AG08395 (cell line): ENCODE measurements around the gene ABLIM2.

Source experiments
- DNase-seq: peaks from one replicate; pipeline ENCODE4 v3.0.0; 2012; ENCODE audit warnings: mixed read lengths, low spot score

The ABLIM2 gene

GRCh38 chr4:7981738-7982394 is 176.7 kb downstream of the ABLIM2 start:
- DNase-seq: no peak

DNA sequence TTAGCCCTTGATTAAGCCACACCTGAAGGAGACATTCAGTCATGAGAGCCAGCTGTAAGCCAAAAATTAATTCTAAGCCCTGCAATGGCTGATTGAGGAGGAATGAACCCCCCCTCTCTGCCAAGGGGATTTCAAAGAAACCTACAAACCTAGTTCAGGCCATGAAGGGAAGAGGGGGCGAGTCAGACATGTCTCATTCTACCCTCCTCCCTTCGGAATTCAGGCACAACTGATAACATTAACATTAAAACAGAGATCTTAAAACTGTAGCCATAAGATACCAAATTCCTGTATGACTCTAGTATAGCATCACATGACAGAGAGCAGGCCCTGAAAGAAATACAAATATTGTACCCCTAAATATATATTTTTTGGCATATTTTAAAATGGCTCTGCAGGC is 178.6 kb downstream of the ABLIM2 start:
- DNase-seq: no peak

DNA sequence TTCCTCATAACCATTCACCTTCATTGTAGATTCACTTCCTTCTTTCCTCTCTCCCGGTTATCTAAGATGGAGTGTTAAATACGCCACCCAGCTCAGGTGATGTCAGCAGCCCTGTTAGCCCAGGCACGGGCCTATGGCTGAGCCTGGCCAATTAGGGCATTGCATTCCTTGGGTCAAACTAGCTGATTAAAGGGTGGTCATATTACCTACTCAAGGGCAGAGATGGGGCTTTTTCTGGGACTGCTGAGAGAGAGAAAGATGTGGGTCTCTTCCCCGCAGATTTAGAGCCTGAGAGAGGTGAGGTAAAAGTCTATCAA is 179.0 kb downstream of the ABLIM2 start:
- no peak for DNase-seq

DNA sequence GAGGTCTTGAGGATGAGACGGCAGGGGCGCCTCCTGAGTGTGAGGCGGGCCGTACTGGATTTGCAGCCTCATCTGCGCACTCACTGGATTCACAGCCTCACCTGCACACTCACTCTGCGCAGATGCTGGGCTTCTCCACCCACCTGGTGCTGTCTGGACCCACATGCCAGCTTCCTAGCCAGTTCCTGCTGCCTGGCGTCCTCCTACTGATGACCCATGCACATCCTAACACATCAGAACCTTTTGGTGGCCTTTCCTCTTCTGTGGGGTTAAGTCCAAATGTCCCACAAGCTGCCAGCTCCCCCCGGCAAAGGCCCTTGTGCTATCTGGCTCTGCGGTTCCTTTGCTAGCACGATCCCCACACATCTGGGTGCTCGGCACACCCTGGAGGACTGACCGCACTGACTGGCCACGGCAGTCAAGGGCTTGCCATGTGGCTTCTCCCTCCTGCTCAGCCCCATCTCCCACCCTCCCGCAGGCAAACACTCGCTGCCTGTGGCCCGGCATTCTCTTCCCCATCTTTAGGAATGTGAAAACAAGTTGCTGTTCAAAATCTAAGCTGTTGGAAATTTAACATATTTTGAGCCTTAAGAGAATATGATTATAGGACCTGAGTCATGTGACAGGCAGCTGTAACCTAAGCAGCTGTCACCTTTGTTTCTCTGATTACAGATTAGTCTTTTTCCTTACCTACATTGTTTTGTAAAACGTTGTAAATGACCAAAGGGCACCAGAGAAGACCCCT is 179.5 kb downstream of the ABLIM2 start:
- no peak for DNase-seq

GRCh38 chr4:7978489-7978888 is 180.1 kb downstream of the ABLIM2 start:
- DNase-seq: no peak

DNA sequence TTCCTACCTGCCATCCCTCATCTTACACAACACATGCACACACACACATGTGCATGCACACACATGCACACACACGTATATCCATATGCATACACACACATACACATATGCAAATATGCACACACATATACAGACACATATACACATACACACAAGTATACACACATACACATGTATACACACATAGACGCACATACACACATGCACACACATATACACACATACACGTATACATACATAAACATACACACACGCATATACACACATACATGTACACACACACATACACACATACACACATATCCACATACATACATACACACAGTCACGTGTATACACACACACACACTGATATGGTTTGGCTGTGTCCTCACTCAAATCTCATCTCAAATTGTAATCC is 182.0 kb downstream of the ABLIM2 start:
- no peak for DNase-seq

DNA sequence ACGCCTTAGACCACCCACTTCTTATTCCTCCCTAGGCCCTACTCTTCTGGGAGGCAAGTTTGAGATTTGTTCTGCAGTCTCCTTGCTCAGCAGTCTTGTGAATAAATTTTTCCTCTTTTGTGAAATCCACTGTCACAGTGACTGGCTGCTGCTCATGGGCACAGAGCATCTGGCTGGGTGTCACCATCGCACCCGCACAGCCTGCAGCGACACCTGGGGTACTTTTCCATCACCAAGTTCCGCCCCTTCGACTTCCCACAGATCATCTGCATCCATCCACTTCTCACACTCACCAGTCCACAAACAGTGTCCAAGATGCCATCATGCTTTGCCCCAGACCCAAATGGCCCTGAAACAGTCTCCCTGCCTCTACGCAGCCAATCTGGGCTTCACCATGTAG is 182.6 kb downstream of the ABLIM2 start:
- DNase-seq: no peak

GRCh38 chr4:7974425-7974824 is 184.2 kb downstream of the ABLIM2 start:
- no peak for DNase-seq

DNA sequence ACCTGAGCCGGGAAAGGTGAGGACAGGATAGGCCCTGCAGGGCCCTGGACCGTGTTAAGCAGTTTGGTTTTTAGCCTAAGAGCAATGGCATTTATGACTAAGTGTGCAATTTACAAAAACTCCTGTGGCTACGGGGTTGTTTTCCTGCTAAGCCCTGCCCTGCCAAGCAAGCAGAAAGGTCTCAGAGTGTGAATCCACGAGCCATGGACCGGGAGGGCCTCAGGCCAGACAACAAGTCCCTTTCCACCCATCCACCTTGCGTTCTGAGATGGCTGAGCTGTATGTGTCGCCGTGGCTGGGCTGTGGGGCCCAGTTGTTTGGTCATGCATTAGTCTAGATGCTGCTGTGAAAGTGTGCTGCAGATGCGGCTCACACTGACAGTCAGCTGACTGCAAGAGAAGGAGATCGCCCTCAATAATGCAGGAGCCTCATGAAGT is 185.1 kb downstream of the ABLIM2 start:
- DNase-seq: peak; percentile 52

- DNase-seq: no peak
These were observed 186.6 kb downstream of the ABLIM2 start for GRCh38 chr4:7971881-7972500.

DNA sequence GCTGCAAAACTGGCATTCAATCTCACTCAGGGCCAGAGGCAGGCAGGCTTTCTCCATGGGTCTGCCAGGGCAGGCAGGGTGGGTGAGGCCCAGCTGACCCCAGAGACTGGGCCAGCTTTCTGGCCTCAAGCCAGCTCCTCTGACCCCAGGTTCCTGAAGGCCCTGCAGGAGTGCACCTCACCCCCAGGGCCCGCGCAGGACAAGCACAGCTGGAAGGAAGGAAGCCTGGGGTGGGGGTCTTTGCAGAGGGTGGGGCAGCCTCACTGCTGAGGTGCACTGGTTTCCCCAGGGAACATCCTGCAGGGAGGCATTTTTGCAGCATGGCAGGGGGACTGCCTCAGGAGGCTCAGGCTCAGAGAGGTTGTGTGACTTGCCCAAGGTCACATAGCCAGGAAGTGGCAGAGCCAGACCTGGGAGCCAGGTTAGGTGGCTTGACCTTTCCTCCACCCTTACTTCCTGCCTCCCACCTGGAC is 187.4 kb downstream of the ABLIM2 start:
- DNase-seq: no peak

- DNase-seq: no peak
These were observed 188.2 kb downstream of the ABLIM2 start for GRCh38 chr4:7970361-7970946.

DNA sequence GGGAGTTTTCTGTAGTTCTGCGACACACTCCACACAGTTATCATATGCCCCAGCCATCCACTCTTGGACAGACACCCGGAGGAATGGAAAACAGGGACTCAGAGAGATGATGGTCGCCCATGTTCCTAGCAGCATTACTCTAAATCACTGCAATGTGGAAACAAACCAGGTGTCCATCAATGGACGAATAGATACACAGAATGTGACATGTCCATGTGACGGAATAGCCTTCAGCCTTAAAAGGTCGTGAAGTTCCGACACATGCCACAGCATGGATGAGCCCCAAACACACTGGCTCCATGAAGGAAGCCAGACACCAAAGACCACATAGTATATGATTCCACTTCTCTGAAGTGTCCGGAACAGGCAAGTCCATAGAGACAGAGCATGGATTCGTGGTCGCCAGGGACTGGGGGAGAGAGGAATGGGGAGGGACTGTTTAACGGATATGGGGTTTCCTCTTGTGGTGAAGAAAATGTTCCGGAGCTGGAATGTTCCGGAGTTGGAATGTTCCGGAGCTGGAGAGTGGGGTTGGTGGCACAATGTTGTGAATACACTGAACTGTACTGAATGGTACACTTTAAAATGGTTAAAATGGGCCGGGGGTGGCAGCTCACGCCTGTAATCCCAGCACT is 190.2 kb downstream of the ABLIM2 start:
- no peak for DNase-seq

- peak; percentile 38 for DNase-seq
These were observed 190.9 kb downstream of the ABLIM2 start for GRCh38 chr4:7967501-7968261.

DNA sequence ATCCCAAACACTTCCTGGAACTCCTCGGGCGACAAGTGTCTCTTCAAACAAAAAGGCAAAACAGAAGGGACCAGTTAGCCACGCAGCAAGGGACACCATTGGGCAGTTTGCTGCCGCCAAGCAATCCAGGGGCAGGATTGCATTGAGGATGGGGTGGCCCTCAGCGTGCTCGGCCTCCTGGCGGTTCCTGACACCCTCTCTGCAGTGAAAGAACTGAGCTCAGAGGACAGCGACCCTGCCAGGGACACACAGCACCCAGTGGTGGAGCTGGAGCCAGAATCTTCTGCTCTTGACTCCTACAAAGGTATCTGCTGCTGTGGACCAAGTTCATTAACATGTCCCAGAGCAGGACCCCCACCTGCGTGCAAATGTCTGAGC is 191.6 kb downstream of the ABLIM2 start:
- DNase-seq: no peak

- DNase-seq: no peak
These were observed 192.1 kb downstream of the ABLIM2 start for GRCh38 chr4:7966281-7967062.

GRCh38 chr4:7964890-7965662 is 193.5 kb downstream of the ABLIM2 start:
- DNase-seq: peak; percentile 28

DNA sequence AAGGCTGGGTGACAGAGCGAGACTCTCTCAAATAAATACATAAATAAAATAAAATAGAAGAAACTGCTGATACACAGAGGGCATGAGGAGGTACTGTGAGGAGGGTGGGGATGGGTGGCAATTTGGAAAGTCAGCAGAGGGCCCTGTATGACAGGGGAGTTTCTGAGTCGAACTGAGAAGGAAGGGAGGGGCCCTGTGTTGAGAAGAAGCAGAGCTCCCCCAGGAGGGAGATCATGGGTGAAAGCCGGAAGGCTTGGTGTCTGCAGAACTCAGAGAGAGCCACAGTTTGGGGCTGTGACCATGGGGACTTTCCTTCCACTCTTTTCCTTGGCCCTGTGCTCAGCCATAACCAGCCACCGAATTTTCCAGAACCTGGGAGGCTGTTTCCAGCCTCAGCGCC is 194.2 kb downstream of the ABLIM2 start:
- no peak for DNase-seq

- no peak for DNase-seq
These were observed 194.9 kb downstream of the ABLIM2 start for GRCh38 chr4:7963691-7964090.
